HG02678 (cell line): ENCODE measurements around the gene ARHGAP9.

Source experiments
- ATAC-seq: cut with Tn5 transposase; IDR thresholded peaks from one replicate; pipeline ENCODE4 v1.9.1; 2021; ENCODE audit warnings: mild to moderate bottlenecking, moderate library complexity; ENCODE audit not compliant: unreplicated experiment

ARHGAP9 gene

DNA sequence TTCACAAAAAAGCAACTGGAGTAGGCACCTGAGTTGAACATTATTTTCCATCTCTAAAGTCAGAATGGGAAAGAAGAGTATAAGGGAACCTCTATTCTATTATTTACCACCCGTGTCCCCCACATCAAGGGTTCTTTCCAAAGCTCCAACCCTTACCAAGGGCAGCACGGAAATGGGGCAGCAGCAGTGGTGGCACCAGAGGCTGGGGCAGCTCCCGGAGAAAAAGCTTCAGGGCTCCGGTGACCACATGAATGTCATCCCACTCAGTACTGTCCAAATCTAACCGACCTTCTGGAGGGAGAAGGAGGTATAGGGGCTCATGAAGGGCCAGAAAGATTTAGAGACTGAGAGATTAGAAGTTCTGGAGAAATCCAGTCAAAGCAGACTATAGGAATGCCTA, 5.8 kb downstream of the ARHGAP9 start:
- ATAC-seq, result no peak

GRCh38 chr12:57473392-57473791, 6.3 kb downstream of the ARHGAP9 start:
- ATAC-seq, result no peak

DNA sequence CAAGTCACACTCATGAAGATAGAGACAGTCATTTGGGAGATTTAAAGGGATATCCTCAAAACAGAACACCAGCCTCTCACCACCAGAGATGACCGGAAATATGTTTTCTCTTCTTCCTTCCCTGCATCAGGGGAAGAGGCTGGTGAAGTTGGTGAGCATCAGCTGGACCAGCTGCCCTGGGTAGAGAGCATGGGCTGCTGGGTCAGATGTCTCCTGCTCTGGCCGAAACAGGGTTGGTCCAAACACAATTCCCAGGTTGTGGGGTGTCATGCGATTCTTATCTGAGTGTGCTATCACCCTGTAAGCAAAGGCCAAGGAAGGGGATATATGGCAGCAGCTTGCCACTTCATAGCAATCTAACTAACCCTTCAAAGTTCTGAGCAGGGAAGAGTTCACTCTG, 7.3 kb downstream of the ARHGAP9 start:
- ATAC-seq, result no peak

- ATAC-seq, result no peak
Observed at GRCh38 chr12:57471661-57472060, 8.0 kb downstream of the ARHGAP9 start.

- ATAC-seq, result no peak
Observed at GRCh38 chr12:57470970-57471656, 8.6 kb downstream of the ARHGAP9 start.

DNA sequence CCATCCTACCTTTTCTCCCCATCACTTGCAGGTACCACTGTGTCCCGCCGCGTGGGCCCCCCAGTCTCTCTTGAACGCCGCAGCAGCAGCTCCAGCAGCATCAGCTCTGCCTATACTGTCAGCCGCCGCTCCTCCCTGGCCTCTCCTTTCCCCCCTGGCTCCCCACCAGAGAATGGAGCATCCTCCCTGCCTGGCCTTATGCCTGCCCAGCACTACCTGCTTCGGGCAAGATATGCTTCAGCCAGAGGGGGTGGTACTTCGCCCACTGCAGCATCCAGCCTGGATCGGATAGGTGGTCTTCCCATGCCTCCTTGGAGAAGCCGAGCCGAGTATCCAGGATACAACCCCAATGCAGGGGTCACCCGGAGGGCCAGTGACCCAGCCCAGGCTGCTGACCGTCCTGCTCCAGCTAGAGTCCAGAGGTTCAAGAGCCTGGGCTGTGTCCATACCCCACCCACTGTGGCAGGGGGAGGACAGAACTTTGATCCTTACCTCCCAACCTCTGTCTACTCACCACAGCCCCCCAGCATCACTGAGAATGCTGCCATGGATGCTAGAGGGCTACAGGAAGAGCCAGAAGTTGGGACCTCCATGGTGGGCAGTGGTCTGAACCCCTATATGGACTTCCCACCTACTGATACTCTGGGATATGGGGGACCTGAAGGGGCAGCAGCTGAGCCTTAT, 9.2 kb downstream of the ARHGAP9 start:
- no peak for ATAC-seq

GRCh38 chr12:57469296-57470164, 10.1 kb downstream of the ARHGAP9 start:
- no peak for ATAC-seq

- no peak for ATAC-seq
Observed at GRCh38 chr12:57467915-57468314, 11.8 kb downstream of the ARHGAP9 start.

DNA sequence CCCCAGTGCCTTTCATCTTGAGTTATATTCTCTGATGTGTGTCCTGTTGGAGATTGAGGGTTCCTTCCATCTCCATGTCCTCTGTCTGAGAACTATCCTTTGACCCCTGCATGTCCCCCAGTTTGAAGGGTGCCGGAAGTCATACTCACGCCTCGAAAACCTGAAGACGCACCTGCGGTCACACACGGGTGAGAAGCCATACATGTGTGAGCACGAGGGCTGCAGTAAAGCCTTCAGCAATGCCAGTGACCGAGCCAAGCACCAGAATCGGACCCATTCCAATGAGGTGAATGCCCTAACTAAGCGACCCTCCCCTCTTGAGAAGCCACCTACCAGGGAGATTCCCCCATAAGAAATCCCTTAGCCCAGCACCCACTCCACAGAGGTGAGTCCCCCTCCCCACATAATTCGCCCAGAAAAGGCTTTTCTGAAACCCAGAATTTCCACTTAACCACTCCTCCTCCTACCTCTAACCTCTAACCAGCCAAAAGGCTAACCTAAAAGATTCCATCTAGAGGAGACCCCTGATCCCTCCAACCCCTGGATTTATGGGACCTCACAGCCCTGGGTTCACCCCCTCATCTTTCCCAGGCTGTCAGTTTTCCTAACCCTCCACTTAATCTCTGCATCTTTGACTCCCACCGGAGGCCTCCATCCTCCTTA, 12.3 kb downstream of the ARHGAP9 start:
- ATAC-seq, result no peak

DNA sequence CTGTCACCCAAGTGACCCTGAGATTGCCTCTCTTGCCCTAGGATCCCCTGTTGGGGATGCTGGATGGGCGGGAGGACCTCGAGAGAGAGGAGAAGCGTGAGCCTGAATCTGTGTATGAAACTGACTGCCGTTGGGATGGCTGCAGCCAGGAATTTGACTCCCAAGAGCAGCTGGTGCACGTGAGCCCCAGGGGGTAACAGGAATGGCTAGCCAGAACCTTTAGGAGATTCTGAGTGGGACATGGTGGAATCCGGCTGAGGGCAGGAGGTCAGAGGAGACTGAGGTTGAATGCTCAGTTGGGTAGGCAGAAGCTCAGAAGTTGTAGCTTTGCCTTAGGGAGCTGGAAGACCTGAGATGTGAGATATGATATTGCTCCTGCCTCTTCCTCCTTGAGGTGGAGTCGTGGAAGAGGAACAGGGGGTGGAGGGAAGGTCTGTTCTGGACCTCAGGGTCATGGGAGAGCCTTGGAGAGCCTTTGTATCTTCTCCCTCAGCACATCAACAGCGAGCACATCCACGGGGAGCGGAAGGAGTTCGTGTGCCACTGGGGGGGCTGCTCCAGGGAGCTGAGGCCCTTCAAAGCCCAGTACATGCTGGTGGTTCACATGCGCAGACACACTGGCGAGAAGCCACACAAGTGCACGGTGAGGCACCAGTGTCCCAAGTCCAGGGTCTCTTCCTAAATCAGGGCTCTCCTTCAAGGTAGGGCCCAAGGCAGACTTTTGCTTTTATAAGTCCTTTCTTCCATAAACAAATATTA, 13.7 kb downstream of the ARHGAP9 start:
- no peak for ATAC-seq

DNA sequence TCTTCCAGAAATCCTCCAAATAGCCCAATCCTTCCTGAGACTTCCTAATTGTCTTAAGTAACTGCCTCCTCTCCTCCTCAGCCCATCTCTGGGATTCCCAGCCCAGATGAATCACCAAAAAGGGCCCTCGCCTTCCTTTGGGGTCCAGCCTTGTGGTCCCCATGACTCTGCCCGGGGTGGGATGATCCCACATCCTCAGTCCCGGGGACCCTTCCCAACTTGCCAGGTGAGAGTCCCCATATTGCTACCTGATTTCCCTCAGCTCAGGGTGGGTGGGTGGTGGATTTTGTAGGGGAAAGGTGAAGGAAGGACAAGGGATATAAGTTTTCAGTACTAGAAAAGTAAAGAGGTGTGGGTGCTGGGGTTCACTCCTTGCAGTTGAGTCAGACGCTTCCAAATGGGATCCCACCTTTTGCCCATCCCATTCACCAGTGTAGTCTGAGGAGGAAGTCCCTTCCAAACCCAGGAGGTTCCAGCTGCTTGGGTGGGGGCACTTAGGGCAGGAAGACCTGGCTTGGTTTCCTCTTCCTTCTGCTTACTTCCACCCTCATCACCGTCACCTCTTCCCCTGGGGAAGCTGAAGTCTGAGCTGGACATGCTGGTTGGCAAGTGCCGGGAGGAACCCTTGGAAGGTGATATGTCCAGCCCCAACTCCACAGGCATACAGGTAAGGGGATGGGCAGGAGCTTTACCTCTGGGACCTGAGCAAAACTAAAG, 14.5 kb downstream of the ARHGAP9 start:
- no peak for ATAC-seq

GRCh38 chr12:57464569-57464968, 15.1 kb downstream of the ARHGAP9 start:
- ATAC-seq, result no peak

- no peak for ATAC-seq
Observed at GRCh38 chr12:57462912-57463253, 16.8 kb downstream of the ARHGAP9 start.

DNA sequence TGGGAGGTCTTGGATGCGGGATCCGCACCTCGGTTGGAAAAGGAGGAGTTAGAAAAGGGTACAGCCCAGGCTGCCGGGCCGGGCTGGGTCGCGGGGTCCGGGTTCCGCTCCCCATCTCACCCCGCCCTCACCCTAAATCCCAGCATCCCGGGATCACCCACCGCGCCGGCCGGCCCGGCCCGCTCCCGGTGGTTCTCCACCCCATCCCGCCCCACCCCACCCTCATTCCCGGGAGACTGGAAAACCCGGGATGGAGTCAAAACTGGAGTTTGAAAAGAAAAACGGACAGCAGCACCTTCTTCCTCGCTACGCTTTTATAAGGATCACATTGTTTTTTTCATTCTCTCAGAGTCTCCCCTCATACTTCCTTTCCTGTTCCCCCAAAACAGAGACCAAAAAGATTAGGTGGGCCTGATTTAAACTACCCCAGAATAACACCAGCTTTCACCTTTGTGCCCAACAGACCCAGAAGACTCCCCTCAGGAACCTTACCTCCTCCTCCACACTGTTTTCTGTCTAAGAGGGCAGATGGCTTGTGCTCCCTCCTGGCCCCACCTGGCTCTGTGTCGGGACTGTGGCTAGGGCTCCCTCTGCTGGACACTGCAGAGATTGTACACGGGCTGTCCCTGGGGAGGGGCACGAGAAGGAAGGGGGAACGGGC, 17.3 kb downstream of the ARHGAP9 start:
- peak; percentile 71 for ATAC-seq

DNA sequence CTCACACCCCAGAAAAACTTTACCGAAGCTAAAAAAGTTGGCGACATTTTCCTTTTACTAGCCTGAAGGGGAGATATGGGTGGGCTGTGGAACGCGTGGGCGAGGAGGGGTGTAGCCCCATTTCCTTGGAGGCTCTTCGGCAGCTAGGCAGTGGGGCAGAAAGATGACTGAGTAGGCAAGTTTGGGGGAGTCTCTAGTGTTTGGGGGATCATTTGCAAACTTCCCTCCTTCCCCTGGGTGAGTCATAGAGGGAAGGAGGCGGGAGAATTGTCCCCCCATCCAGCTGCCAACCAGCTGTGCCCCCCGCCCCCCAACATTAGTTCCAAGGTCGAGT, 17.8 kb downstream of the ARHGAP9 start:
- no peak for ATAC-seq

DNA sequence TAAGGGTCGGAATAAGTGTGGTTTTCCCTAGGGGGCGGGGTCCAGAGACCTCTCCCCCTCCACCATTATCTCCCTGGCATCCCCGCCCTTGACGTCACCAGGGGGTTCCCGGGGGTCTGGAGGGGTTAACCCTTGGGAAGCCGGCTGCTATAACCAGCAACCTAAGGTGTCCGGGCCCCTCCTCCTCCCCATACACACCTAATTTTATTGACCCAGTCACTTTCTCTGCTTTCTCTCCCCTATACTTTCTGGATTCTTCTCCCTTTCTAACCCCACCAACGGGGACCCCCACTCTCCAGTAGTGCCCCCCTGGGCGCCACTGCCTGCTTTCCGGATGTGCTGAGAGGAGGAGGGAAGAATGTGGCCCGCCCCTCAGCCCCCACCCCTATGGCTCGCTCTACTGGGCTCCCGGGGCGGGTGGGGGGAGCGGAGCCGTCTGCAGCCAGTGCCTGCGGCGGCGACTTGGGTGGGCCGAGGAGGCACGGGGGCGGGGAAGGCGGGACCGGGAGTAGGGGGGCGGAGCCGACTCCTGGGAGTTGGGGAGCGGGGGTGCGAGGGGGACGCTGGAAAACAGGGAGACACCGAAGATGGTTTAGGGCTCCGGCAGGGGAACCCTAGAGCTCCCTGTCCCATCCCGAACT, 18.3 kb downstream of the ARHGAP9 start:
- ATAC-seq, result no peak

DNA sequence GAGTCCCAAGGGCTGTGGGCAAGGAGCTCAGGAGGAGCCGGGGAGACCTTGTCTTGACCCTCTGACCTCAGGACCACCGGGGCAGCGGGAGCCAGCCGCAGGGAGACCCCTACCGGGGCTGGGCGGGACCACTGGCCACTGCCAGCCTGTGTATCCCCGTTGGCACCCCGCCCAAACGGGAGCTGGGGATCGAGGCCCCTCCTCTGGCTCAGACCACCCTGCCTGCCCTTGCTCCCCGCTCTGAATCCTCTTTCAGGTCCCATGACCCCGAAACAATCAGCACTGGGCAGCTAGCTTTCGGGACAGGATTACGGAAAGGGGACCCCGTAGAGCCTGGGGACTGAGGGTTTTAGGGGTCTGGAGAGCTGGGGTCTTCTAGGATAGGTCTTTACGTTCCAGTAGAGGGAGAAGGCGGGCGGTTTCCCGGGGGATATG, 18.8 kb downstream of the ARHGAP9 start:
- ATAC-seq, result no peak

- ATAC-seq, result no peak
Observed at GRCh38 chr12:57460468-57460784, 19.2 kb downstream of the ARHGAP9 start.

DNA sequence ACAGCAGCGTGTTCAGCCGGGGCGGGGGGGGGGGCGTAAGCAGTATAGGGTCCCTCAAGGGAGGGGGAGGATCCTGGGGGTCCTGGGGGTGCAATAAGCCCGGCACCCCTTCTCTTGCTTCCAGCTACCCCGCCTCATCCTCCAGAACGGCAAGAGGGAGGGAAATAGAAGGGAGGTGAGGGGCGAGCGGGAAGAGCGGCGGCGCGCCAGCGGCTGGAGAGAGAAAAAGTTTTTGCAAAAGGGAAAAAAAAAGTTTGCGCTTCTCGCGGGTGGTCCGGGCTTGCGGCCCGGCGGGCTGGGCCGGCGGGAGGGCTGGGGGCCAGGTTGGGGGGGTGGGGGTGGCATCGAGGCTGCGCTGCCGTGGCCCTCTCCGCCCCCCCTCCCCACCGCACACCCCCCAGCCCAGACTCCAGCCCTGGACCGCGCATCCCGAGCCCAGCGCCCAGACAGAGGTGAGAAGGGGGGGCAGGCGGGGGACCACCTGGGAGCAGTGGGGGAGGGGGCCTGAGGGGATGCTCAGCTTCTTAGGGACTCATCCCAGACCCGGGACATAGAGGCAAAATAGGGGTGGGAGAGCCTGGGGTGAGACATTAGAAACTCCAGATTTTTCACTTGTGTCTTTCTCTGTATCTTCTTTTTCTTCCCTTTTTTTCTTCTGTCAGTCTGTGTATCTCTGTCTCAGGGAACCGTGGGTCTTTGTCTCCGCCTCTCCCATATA, 19.8 kb downstream of the ARHGAP9 start, which contains the start of gene GLI1:
Gene GLI1, plus strand, starts transcription at position 36 of the 718 bp plus-strand sequence. CDS start 3,907 bp downstream, outside the sequence.
- no peak for ATAC-seq
